DLD1 (cell line): ENCODE measurements around the gene SORCS3.

Source experiments
- in situ Hi-C: cut with HindIII; loops from 2 replicates; pipeline ENCODE4 v1.10.0; 2017; ENCODE audit warnings: low sequenced_read_pairs

SORCS3 gene

GRCh38 chr10:105071980-105072379 is 430.9 kb downstream of the SORCS3 start:
- in situ Hi-C loops = no loop called here

- in situ Hi-C loops = no loop called here
These were observed 432.9 kb downstream of the SORCS3 start for GRCh38 chr10:105073999-105074398.

GRCh38 chr10:105075031-105075430 is 433.9 kb downstream of the SORCS3 start:
- in situ Hi-C loops = no loop called here

- in situ Hi-C loops = no loop called here
These were observed 444.9 kb downstream of the SORCS3 start for GRCh38 chr10:105085980-105086379.

GRCh38 chr10:105094048-105094447 is 453.0 kb downstream of the SORCS3 start:
- in situ Hi-C loops = no loop called here

GRCh38 chr10:105096316-105096715 is 455.2 kb downstream of the SORCS3 start:
- in situ Hi-C loops = no loop called here

GRCh38 chr10:105102977-105103376 is 461.9 kb downstream of the SORCS3 start:
- in situ Hi-C loops = no loop called here

GRCh38 chr10:105104297-105104696 is 463.2 kb downstream of the SORCS3 start:
- in situ Hi-C loops = no loop called here

GRCh38 chr10:105109164-105109563 is 468.1 kb downstream of the SORCS3 start:
- in situ Hi-C loops = no loop called here

GRCh38 chr10:105112862-105113261 is 471.8 kb downstream of the SORCS3 start:
- in situ Hi-C loops = no loop called here

- in situ Hi-C loops = no loop called here
These were observed 472.6 kb downstream of the SORCS3 start for GRCh38 chr10:105113666-105114065.

GRCh38 chr10:105121743-105122142 is 480.7 kb downstream of the SORCS3 start:
- in situ Hi-C loops = no loop called here

- in situ Hi-C loops = no loop called here
These were observed 487.0 kb downstream of the SORCS3 start for GRCh38 chr10:105128111-105128510.

GRCh38 chr10:105138358-105138757 is 497.3 kb downstream of the SORCS3 start:
- in situ Hi-C loops = no loop called here

- in situ Hi-C loops = no loop called here
These were observed 498.3 kb downstream of the SORCS3 start for GRCh38 chr10:105139363-105139896.

GRCh38 chr10:105140600-105140999 is 499.5 kb downstream of the SORCS3 start:
- in situ Hi-C loops = no loop called here

- in situ Hi-C loops = no loop called here
These were observed 504.6 kb downstream of the SORCS3 start for GRCh38 chr10:105145711-105146110.

GRCh38 chr10:105146436-105146835 is 505.3 kb downstream of the SORCS3 start:
- in situ Hi-C loops = no loop called here

- in situ Hi-C loops = no loop called here
These were observed 507.4 kb downstream of the SORCS3 start for GRCh38 chr10:105148456-105148855.

GRCh38 chr10:105148921-105149320 is 507.8 kb downstream of the SORCS3 start:
- in situ Hi-C loops = no loop called here

- in situ Hi-C loops = no loop called here
These were observed 508.3 kb downstream of the SORCS3 start for GRCh38 chr10:105149371-105149891.

GRCh38 chr10:105150259-105150880 is 509.3 kb downstream of the SORCS3 start:
- in situ Hi-C loops = no loop called here

GRCh38 chr10:105154736-105155135 is 513.6 kb downstream of the SORCS3 start:
- in situ Hi-C loops = no loop called here
